Gastroesophageal sphincter (tissue), 3 donors: ENCODE results near the gene MESD.

Experiments
- CTCF ChIP-seq, 4 experiments: fragments of 200-600 bp in 2 of 4; fragments of 450-650 bp in 2 of 4; sonication (generic) in 1 of 4; IDR thresholded peaks; one replicate each; pipeline ENCODE4 v1.5.1; 2017 to 2019; ENCODE audit warnings: antibody characterized with exemption in 4 of 4, mild to moderate bottlenecking in 2 of 4, moderate library complexity in 2 of 4
- EP300 ChIP-seq: sonication (generic); formaldehyde crosslinking; IDR thresholded peaks from one replicate; pipeline ENCODE4 v1.6.1; 2017; ENCODE audit warnings: antibody characterized with exemption, mild to moderate bottlenecking
- POLR2A ChIP-seq, 2 donors: fragments of 450-650 bp; IDR thresholded peaks; one replicate each; pipeline ENCODE4 v1.6.1; 2017; ENCODE audit warnings: antibody characterized with exemption in 2 of 2, mild to moderate bottlenecking in 2 of 2, moderate library complexity in 1 of 2

GRCh38 chr15:80906159-80906766 lies 83.4 kb downstream of the MESD start:
- TF ChIP-seq CTCF (IDR thresholded peaks at IDR 0.05), result no peak
- TF ChIP-seq POLR2A (IDR thresholded peaks at IDR 0.05), result no peak
- no peak for TF ChIP-seq EP300
